Fibroblast of peridontal ligament (primary cell): Measurements from ENCODE around the gene ICOS.
"Not testable (repeated sequence)": the region's sequence is repeated elsewhere in the genome, so short reads cannot be mapped to it uniquely, and the experiment has no call there.

Source experiments
- DNase-seq: peaks from one replicate; pipeline ENCODE4 v3.0.0-alpha.2; 2010; ENCODE audit errors: extremely low read depth

The ICOS gene

GRCh38 chr2:203918264-203918663, 18.3 kb upstream of the ICOS start:
- no peak for DNase-seq

GRCh38 chr2:203918839-203919238, 17.7 kb upstream of the ICOS start:
- no peak for DNase-seq

- DNase-seq, result no peak
These were observed 10.9 kb upstream of the ICOS start for GRCh38 chr2:203925512-203926158.

- peak; percentile 37 for DNase-seq
These were observed 7.7 kb upstream of the ICOS start for GRCh38 chr2:203928849-203929248.

GRCh38 chr2:203931262-203931661, 5.3 kb upstream of the ICOS start:
- not testable (repeated sequence) for DNase-seq

GRCh38 chr2:203934041-203934492, 2.5 kb upstream of the ICOS start:
- peak; percentile 6 for DNase-seq

- DNase-seq, result no peak
These were observed 1.7 kb upstream of the ICOS start for GRCh38 chr2:203934711-203935438.

GRCh38 chr2:203935568-203935967, 995 bp upstream of the ICOS start:
- DNase-seq, result no peak

- DNase-seq, result no peak
These were observed 386 bp downstream of the ICOS start for GRCh38 chr2:203936949-203937348.

- no peak for DNase-seq
These were observed 1.2 kb downstream of the ICOS start for GRCh38 chr2:203937788-203938187.

GRCh38 chr2:203940039-203940438, 3.5 kb downstream of the ICOS start:
- no peak for DNase-seq

GRCh38 chr2:203943493-203944382, 7.2 kb downstream of the ICOS start:
- not testable (repeated sequence) for DNase-seq

GRCh38 chr2:203948733-203949132, 12.2 kb downstream of the ICOS start:
- no peak for DNase-seq

GRCh38 chr2:203949228-203949627, 12.7 kb downstream of the ICOS start:
- no peak for DNase-seq

GRCh38 chr2:203951366-203951902, 14.9 kb downstream of the ICOS start:
- no peak for DNase-seq

- DNase-seq, result no peak
These were observed 22.7 kb downstream of the ICOS start for GRCh38 chr2:203959265-203959664.

- DNase-seq, result no peak
These were observed 23.1 kb downstream of the ICOS start for GRCh38 chr2:203959672-203960071.

- DNase-seq, result no peak
These were observed 24.2 kb downstream of the ICOS start for GRCh38 chr2:203960811-203961210.

- not testable (repeated sequence) for DNase-seq
These were observed 28.6 kb downstream of the ICOS start for GRCh38 chr2:203965190-203965589.

- DNase-seq, result no peak
These were observed 34.7 kb downstream of the ICOS start for GRCh38 chr2:203971251-203971650.

- DNase-seq, result no peak
These were observed 35.5 kb downstream of the ICOS start for GRCh38 chr2:203972066-203972465.

GRCh38 chr2:203973000-203973399, 36.4 kb downstream of the ICOS start:
- no peak for DNase-seq
